Measurements from ENCODE around the gene XBP1.

DNA sequence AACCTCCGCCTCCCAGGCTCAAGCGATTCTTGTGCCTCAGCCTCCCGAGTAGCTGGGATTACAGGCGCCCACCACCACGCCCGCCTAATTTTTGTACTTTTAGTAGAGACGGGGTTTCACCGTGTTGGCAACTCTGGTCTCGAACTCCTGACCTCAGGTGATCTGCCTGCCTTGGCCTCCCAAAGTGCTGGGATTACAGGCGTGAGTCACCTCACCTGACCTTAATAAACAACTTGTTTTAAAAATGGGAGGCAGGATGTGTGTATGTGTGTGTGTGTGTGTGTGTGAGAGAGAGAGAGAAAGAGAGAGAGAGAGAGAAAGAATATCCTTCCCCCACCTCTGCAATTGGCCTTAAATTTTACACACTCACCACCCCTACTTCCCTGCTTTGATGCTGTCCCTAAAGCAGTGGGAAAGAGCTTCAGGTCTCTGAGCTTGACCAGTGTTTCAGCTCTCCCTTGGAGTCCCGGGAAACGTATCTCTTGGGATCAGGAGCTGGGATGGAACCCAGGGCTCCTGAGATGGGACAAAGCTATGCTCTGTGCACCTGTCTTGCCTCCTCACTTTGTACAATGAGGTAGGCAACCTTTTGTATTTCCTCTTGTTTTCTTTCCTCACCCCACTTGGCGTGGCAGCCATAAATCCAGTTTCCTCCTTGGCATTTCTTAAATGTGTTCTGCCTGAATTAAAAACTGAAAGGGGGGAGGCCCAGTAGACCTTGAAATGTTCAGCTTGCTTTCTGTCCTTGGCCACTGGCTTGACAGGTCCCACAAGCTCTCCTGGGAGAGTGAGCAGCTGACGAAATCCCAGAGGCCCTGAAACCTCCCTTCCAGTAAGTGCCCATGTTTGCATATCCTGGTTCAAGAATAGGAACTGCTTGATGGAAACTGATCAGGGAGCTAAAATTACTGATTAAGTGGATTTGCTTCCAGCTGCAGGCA is 17.8 kb upstream of the XBP1 start:
- TF ChIP-seq, protein P1, sequence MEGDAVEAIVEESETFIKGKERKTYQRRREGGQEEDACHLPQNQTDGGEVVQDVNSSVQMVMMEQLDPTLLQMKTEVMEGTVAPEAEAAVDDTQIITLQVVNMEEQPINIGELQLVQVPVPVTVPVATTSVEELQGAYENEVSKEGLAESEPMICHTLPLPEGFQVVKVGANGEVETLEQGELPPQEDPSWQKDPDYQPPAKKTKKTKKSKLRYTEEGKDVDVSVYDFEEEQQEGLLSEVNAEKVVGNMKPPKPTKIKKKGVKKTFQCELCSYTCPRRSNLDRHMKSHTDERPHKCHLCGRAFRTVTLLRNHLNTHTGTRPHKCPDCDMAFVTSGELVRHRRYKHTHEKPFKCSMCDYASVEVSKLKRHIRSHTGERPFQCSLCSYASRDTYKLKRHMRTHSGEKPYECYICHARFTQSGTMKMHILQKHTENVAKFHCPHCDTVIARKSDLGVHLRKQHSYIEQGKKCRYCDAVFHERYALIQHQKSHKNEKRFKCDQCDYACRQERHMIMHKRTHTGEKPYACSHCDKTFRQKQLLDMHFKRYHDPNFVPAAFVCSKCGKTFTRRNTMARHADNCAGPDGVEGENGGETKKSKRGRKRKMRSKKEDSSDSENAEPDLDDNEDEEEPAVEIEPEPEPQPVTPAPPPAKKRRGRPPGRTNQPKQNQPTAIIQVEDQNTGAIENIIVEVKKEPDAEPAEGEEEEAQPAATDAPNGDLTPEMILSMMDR (IDR thresholded peaks at IDR 0.05): no peak
- no peak for TF ChIP-seq ZFX (IDR thresholded peaks at IDR 0.05; ENCODE audit: borderline replicate concordance)

All from 22Rv1 (cell line).